Endometrial microvascular endothelial cells (primary cell): ENCODE data around the gene RIOK1. TPM values are rescaled to one million over a fixed set of nuclear protein-coding genes. Genes with fewer than 3 reads are reported as not detected.
"Not testable (repeated sequence)": the region's sequence is repeated elsewhere in the genome, so short reads cannot be mapped to it uniquely, and the experiment has no call there.

Experiments used
- in situ Hi-C: cut with HindIII; loops from 2 replicates; pipeline ENCODE4 v1.10.0; 2017; ENCODE audit warnings: low sequenced_read_pairs, low pct_unique_long_range_greater_than_20kb; ENCODE audit errors: inconsistent ontology term
- total RNA-seq: library from RNA; depleted of rRNA; stranded (reverse); fragments of >200 nt; gene quantifications from one replicate; pipeline ENCODE4 v1.2.3, GENCODE V29; 2015; ENCODE audit errors: inconsistent ontology term

The RIOK1 gene
- 16.2 TPM for total RNA-seq

DNA sequence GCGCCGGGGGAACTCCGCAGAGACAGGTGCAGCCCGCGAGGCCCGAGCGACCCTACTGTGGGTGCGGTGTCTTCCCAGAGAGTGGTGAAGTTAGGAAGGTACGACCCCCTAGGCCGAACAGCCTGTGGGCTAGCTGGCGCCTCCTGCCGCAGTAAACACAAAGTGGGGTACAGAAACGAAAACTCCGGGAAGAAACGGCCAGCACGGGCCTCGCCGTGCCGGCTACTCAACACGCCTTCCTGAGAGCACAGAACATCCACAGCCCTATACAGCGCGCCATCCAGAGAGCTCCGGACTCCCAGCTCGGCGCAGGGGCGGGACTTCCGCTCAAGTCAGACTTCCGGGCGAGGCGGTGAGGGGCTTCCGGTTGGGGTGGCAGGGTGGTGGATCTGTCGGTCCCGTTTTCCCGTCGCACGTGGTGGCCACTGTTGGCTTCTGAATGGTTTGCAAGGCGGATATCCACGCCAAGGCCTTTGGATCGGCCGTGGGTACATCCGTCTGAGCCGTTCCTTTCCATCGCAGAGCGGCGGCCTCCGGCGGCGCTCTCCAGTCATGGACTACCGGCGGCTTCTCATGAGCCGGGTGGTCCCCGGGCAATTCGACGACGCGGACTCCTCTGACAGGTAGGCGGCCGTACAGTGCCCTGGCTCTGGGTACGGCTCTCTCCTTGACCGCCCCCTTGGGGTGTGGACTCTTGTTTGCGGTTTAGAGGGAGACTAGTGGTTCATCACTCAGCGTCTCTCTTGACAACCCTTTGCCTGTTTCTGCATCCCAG, at the start of gene RIOK1, which contains the start of gene CAGE1:
TSS of gene RIOK1 (plus strand) at position 358 of the 775 bp plus-strand sequence. CDS start at position 553, 195 bp downstream.
TSS of gene CAGE1 (minus strand) at position 292 of the 775 bp plus-strand sequence. CDS start 2,569 bp downstream, outside the sequence.
- in situ Hi-C loops, result loop anchor here (25.0 kb wide), 1 partner anchor 102 kb away; no protein-coding TSS in a partner anchor

- in situ Hi-C loops, result no loop called here
Measured at GRCh38 chr6:7341271-7341670, 48.3 kb upstream of the RIOK1 start.

- in situ Hi-C loops, result no loop called here
Measured at GRCh38 chr6:7341989-7342742, 47.4 kb upstream of the RIOK1 start.

DNA sequence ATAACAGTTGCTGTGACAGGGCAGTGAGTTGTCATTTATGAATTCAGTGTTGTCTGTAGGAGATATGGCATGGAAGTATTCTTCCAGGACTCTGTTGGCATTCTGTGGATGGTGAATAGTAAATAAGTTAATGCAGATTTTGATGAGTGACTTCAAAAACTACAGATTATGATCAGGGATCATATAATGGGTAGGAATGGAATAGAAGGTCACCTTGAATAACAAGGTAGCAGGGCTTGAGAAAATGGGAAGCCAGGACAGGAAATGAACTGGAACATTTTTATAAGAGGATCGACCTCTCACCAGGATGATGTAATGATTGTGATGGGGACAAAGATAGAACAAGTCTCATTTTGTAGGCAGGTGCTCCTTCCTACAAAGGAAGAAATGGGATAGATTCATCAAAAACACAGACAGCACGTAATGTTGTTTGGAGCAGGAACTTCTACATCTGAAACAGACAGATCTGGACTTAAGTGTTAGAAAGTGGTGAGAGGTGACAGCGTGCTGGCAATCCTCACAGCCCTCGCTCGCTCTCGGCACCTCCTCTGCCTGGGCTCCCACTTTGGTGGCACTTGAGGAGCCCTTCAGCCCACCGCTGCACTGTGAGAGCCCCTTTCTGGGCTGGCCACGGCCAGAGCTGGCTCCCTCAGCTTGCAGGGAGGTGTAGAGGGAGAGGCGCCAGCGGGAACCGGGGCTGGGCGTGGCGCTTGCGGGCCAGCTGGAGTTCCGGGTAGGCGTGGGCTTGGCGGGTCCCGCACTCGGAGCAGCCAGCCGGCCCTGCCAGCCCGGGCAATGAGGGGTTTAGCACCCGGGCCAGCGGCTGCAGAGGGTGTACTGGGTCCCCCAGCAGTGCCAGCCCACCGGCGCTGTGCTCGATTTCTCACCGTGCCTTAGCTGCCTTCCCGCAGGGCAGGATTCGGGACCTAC, 45.8 kb upstream of the RIOK1 start:
- in situ Hi-C loops, result no loop called here

DNA sequence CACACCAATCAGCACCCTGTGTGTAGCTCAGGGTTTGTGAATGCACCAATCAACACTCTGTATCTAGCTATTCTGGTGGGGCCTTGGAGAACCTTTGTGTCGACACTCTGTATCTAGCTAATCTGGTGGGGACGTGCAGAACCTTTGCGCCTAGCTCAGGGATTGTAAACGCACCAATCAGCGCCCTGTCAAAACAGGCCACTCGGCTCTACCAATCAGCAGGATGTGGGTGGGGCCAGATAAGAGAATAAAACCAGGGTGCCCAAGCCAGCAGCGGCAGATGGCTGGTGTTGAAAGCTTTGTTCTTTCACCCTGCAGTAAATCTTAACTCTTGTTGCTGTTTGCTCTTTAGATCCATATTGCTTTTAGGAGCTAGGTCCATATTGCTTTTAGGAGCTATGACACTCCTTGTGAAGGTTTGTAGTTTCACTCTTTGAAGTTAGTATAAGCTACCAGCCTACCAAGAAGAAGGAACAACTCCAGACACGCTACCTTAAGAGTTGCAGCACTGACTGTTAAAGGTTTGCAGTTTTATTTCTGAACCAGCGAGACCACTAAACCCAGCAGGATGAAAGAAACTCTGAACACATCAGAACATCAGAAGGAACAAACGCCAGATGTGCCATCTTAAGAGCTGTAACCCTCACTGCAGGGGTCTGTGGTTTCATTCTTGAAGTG, 44.7 kb upstream of the RIOK1 start:
- in situ Hi-C loops, result not testable (repeated sequence)

- in situ Hi-C loops, result not testable (repeated sequence)
Measured at GRCh38 chr6:7347551-7347997, 42.0 kb upstream of the RIOK1 start.

DNA sequence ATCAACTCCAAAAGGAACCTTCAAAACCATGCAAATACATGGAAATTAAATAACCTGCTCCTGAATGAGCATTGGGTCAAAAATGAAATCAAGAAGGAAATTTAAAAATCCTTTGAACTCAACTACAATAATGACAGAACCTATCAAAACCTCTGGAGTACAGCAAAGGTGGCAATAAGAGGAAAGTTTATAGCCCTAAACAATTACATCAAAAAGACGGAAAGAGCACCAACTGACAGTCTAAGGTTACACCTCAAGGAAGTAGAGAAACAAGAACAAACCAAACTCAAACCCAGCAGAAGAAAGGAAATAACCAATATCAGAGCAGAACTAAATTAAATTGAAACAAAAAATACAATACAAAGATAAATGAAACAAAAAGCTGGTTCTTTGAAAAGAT, 39.0 kb upstream of the RIOK1 start:
- in situ Hi-C loops, result not testable (repeated sequence)

DNA sequence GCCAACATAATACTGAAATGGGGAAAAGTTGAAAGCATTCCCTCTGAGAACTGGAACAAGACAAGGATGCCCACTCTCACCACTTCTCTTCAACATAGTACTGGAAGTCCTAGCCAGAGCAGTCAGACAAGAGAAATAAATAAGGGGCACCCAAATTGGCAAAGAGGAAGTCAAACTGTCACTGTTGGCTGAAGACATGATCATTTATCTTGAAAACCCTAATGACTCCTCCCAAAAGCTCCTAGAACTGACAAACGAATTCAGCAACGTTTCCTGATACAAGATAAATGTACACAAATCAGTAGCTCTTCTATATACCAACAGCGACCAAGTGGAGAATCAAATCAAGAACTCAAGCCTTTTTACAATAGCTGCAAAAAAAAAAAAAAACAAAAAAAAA, 37.7 kb upstream of the RIOK1 start:
- in situ Hi-C loops, result not testable (repeated sequence)

- in situ Hi-C loops, result no loop called here
Measured at GRCh38 chr6:7367408-7367807, 22.2 kb upstream of the RIOK1 start.

- in situ Hi-C loops, result no loop called here
Measured at GRCh38 chr6:7373739-7374138, 15.9 kb upstream of the RIOK1 start.

DNA sequence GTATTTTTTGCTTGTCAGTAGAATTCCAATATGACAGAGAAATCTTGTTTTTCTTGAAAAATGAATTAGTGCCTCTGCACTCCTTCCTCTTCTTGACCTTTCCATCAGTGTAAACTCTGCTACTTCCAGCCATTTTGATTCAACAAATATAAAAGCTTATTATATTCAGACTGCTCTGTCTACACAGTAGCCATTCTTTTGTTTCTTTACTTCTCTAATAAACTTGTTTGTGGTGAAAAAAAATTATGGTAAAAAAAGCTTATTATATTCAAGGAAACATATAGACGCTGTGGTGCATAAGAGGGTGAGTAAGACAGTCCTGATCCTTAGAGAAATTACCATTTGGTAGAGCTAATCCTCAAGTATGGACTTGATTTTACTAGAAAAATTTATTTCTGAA, 11.6 kb upstream of the RIOK1 start:
- in situ Hi-C loops, result loop anchor here (25.0 kb wide), 1 partner anchor 91 kb away; no protein-coding TSS in a partner anchor

DNA sequence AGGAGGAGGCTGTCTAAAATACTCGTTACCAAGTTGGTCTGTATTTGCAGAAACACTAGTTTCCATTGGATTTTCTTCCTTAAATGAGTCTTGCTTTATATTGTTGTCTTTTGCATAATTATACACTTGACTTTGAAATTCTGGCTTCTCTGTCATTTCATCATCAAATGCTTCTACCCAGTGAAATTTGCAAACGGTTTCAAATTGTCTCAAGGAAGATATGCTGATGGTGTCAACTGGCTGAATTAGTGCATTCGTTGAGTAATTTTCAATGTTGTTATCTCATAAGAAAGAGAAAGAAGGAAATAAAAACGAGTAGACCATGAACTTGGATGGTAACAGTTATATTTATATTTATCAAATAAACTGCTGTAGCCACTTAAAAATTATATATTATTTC, 10.9 kb upstream of the RIOK1 start:
- in situ Hi-C loops, result loop anchor here (25.0 kb wide), 1 partner anchor 91 kb away; no protein-coding TSS in a partner anchor

DNA sequence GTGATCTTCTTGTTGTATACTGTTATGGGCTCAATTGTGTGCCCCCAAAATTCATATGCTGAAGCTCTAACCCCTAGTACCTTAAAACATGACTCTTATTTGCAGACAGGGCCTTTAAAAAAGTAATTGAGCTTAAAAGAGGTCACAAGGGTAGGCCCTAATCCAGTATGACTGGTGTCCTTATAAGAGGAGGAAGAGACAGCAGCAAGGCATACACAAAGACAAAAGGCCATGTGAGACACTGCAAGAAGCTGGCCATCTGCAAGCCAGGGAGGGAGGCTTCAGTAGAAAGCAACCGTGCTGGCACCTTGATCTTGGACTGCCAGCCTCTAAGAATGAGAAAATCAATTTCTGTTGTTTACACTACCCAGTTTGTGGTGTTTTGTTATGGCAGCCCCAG, 8.5 kb upstream of the RIOK1 start:
- in situ Hi-C loops, result loop anchor here (25.0 kb wide), 1 partner anchor 94 kb away; no protein-coding TSS in a partner anchor

- in situ Hi-C loops, result loop anchor here (25.0 kb wide), 1 partner anchor 102 kb away; no protein-coding TSS in a partner anchor
Measured at GRCh38 chr6:7389162-7389450, 502 bp upstream of the RIOK1 start.

DNA sequence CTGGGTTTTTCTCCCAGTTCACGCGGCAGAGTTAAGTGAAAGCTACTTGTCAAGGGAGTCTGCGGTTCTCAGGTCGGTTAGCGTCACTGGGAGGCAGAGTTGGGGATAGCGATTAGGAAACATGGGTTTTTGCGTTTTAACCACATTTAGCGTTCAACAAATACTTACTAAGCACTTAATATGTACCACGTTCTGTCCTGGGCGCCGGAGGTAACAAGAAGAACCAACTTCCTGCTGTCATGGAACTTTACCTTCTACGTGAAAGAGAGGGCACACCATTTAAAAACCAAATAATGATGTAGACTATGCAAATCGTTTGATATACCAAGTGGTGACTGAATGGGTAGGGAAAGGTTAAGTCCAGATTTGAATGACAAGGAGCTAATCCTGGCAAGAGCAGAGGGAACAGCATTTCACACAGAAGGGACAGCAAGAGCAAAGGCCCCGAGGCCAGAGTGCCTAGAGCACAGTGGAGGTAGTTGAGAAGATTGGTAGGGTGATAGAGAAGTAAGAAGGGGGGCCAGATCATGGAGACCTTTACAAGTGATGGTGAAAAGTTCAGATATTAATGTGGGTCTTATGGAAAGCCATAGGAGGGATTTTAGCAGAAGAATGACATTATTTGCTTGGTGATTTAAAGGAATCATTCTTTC, 744 bp downstream of the RIOK1 start:
- in situ Hi-C loops, result loop anchor here (25.0 kb wide), 1 partner anchor 103 kb away; no protein-coding TSS in a partner anchor

DNA sequence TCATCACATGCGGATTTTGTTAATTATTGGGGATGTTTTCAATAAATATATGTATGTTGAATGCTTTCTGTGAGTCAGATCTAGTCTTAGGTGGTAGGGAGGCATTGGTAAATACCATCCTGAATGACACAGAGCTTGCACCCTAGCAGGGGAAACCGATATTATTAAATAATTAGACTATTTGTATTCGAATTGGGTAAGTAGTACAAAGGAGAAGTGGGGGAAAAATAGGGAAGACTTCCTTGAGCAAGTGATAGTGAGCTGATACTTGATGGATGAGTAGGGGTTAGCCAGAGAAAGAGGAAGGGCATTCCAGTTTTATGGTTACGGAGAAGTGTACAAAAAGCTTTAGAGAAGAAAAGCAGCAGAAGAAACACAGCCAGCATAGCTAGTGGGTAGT, 1.5 kb downstream of the RIOK1 start:
- in situ Hi-C loops, result loop anchor here (25.0 kb wide), 1 partner anchor 104 kb away; no protein-coding TSS in a partner anchor

- in situ Hi-C loops, result loop anchor here (25.0 kb wide), 1 partner anchor 105 kb away; no protein-coding TSS in a partner anchor
Measured at GRCh38 chr6:7392402-7392801, 2.8 kb downstream of the RIOK1 start.

- in situ Hi-C loops, result no loop called here
Measured at GRCh38 chr6:7401075-7401474, 11.5 kb downstream of the RIOK1 start.
